SH-SY5Y (cell line): ENCODE results near the gene CD99.

Experiments used
- GATA2 ChIP-seq: IDR thresholded peaks from 2 replicates; pipeline ENCODE4 v1.6.1; 2011; ENCODE audit warnings: mild to moderate bottlenecking, low read depth, low read length
- GATA3 ChIP-seq: IDR thresholded peaks from 2 replicates; pipeline ENCODE4 v1.6.1; 2011; ENCODE audit warnings: low read depth, mild to moderate bottlenecking, low read length, moderate library complexity

GRCh38 chrX:2670978-2671377 is 20.1 kb upstream of the CD99 start:
- no peak for TF ChIP-seq GATA2
- no peak for TF ChIP-seq GATA3
